Neural cell (in vitro differentiated cells): ENCODE measurements around the gene FAM110A.

Source experiments
- CTCF ChIP-seq: fragments of 450-650 bp; IDR thresholded peaks from 2 replicates; pipeline ENCODE4 v1.5.1; 2014; ENCODE audit warnings: antibody characterized with exemption, mild to moderate bottlenecking, moderate library complexity; ENCODE audit not compliant: poor library complexity, severe bottlenecking
- EP300 ChIP-seq: fragments of 450-650 bp; conservative IDR thresholded peaks from 2 replicates; pipeline ENCODE4 v1.6.1; 2014; ENCODE audit warnings: antibody characterized with exemption, mild to moderate bottlenecking, moderate library complexity; ENCODE audit not compliant: poor library complexity, severe bottlenecking
- EZH2 ChIP-seq: fragments of 200-600, 300-800 bp; shearing (Covaris generic), sonication (generic); IDR thresholded peaks from 2 replicates; pipeline ENCODE4 v1.6.1; 2014; ENCODE audit warnings: antibody characterized with exemption, low read length, borderline replicate concordance, mild to moderate bottlenecking; ENCODE audit not compliant: insufficient read depth, poor library complexity, severe bottlenecking
- POLR2AphosphoS5 ChIP-seq: IDR thresholded peaks from 2 replicates; pipeline ENCODE4 v1.6.1; 2012
- RAD21 ChIP-seq: fragments of 450-650 bp; conservative IDR thresholded peaks from 2 replicates; pipeline ENCODE4 v1.6.1; 2014; ENCODE audit warnings: antibody characterized with exemption, mild to moderate bottlenecking, moderate library complexity
- REST ChIP-seq: IDR thresholded peaks from 2 replicates; pipeline ENCODE4 v1.6.1; 2012; ENCODE audit warnings: borderline replicate concordance
- SMC3 ChIP-seq: fragments of 450-650 bp; conservative IDR thresholded peaks from 2 replicates; pipeline ENCODE4 v1.6.1; 2014; ENCODE audit warnings: antibody characterized with exemption, mild to moderate bottlenecking, moderate library complexity; ENCODE audit not compliant: poor library complexity
- TAF1 ChIP-seq: IDR thresholded peaks from 2 replicates; pipeline ENCODE4 v1.6.1; 2012; ENCODE audit warnings: low read depth

GRCh38 chr20:841568-842546 lies 8.3 kb downstream of the FAM110A start:
- TF ChIP-seq CTCF (no peak), EP300 (no peak), RAD21 (no peak), POLR2AphosphoS5 (no peak), EZH2 (peak; percentile 91), SMC3 (no peak), TAF1 (no peak), REST (no peak)
